Measurements from ENCODE around the gene IFRD1.
A peak's percentile ranks its signal among the peaks of the same experiment; 100 is the strongest.

DNA sequence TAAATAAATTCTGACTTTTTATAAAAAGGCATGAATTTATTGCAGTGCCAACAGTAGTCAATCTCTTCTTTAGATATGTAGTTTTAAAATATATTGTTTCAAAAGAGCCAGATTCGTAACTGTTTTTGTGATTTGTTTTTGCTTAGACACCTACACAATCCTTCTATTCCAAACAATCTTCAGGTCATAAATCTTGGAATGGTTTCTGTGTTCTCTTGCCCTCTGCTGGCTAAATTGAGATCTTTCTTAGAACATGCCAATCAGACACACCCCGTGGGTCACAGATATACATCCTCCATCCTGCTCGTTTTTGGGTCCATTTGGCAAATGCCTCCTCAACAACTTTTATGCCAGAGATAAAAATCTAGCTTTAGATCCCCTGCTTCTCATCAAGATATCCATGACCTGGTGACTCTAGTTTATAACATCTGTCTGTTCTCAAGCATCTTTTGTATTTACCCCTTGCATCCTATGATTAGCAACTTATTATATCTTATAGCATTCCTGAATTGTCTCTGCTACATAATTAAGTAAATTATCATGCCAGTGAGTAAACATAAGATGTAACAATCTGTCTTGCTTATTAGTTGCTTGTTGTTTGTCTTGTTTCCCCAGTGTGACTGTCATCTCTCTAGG is 35.3 kb upstream of the IFRD1 start:
- TF ChIP-seq, protein P1, sequence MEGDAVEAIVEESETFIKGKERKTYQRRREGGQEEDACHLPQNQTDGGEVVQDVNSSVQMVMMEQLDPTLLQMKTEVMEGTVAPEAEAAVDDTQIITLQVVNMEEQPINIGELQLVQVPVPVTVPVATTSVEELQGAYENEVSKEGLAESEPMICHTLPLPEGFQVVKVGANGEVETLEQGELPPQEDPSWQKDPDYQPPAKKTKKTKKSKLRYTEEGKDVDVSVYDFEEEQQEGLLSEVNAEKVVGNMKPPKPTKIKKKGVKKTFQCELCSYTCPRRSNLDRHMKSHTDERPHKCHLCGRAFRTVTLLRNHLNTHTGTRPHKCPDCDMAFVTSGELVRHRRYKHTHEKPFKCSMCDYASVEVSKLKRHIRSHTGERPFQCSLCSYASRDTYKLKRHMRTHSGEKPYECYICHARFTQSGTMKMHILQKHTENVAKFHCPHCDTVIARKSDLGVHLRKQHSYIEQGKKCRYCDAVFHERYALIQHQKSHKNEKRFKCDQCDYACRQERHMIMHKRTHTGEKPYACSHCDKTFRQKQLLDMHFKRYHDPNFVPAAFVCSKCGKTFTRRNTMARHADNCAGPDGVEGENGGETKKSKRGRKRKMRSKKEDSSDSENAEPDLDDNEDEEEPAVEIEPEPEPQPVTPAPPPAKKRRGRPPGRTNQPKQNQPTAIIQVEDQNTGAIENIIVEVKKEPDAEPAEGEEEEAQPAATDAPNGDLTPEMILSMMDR (IDR thresholded peaks at IDR 0.05) = peak in 2 of 4 experiments; percentile 28 to 34
- TF ChIP-seq POLR2AphosphoS5 (IDR thresholded peaks at IDR 0.05) = no peak

All from sigmoid colon (tissue), 4 donors.